Measurements from ENCODE around the gene ZNF629.

- TF ChIP-seq POLR2AphosphoS5 (IDR thresholded peaks at IDR 0.05; ENCODE audit: low read depth, low read length) (no peak), POLR2A (IDR thresholded peaks at IDR 0.05; ENCODE audit: low read depth, low read length) (no peak), POU2F2 (IDR thresholded peaks at IDR 0.05; ENCODE audit: low read depth, low read length) (no peak), SPI1 (IDR thresholded peaks at IDR 0.05; ENCODE audit: low read depth, low read length) (no peak), TAF1 (IDR thresholded peaks at IDR 0.05; ENCODE audit: low read depth, low read length) (no peak), PAX5 (IDR thresholded peaks at IDR 0.05; ENCODE audit: insufficient read depth, low read length, severe bottlenecking) (no peak)
Measured at GRCh38 chr16:30774367-30775130, 12.5 kb downstream of the ZNF629 start.
